GM19099 (cell line): ENCODE results near the gene GPA33.

Experiments used
- POLR2A ChIP-seq: IDR thresholded peaks from 3 replicates; pipeline ENCODE4 v1.6.1; 2011; ENCODE audit warnings: low read depth; ENCODE audit not compliant: insufficient read length; ENCODE audit errors: extremely low read depth

Gene GPA33, protein sequence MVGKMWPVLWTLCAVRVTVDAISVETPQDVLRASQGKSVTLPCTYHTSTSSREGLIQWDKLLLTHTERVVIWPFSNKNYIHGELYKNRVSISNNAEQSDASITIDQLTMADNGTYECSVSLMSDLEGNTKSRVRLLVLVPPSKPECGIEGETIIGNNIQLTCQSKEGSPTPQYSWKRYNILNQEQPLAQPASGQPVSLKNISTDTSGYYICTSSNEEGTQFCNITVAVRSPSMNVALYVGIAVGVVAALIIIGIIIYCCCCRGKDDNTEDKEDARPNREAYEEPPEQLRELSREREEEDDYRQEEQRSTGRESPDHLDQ

DNA sequence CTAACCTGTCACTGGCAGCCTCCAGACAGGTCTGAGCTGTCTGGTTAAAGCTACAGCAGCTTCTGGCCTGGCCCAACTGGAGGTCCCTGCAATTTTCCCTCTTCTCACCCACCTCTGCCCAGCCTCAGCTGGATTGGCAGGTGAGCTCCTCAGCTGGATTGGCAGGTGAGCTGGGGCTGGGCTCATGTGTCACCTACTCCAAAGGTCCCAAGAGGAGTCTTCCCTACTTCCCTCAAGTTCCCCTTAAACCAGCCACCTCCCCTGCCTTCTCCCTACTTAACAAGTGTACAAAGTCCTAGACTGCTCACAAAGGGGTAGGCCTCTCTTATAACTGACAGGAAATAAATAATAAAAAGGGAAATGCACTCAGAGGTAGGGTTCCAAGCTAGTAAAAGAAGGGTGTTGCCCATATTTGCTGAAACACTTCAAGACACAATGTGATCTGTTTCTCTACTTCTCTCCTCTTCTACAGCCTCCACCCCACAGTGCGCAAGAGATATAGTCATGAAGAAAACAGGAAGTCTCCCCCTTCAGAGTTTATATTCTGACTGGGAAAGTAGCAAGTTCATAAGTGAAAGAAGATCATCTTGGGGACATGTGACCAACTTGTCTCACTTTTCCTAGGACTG is at the start of gene GPA33:
Gene GPA33, minus strand, starts transcription at position 64 of the 629 bp plus-strand sequence. CDS start 90 bp downstream, outside the sequence.
- no peak for TF ChIP-seq POLR2A

DNA sequence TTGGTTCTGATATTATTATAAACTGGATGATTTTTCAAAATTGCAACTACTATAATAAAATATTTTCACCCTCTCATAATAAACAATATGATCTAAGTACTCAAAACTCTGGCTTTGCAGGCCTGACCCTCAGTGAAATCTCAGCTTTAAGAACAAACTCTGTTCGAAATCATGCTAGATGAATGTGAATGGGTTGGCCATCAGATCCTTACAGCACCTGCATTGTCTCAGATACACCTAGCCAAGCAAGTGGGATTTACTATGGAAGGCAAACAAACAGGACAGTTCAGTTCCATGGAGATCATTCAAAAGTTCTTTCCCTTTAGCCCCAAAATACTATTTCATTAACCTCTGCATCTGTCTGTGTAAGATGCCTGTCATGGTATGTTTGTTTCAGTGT is 48.5 kb upstream of the GPA33 start:
- TF ChIP-seq POLR2A = no peak

DNA sequence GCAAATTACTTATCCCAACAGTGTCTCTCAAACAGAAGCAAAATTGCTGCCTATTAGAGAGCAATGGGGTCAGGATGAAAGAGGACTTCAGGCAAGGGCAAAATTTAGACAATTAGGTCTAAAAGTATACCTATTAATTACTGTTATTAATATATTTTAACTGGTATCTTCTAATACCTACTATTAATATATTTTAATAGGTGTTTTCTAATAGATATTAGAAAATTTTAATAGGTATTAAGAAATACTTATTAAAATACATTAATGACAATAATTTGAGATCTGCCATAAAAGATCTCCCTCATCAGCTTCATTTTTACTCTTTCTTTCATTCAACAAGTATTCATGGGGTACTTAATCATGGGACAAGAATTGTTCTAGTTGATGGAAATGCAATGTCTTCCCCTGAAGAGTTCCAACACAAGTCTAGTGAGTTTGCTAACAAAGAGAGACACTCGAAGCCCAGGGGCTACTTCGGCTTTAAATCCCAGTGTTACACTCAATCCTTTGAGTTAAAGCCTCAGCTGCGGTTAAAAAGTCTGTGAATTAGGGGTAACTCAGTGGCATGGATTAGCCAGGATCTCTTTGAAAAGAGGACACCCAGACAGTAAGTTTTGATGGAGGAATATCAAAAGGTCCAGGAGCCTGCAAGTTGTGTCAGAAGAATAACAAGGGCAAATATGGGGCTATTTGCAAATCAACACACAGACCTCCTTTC is 47.8 kb upstream of the GPA33 start:
- TF ChIP-seq POLR2A = no peak

DNA sequence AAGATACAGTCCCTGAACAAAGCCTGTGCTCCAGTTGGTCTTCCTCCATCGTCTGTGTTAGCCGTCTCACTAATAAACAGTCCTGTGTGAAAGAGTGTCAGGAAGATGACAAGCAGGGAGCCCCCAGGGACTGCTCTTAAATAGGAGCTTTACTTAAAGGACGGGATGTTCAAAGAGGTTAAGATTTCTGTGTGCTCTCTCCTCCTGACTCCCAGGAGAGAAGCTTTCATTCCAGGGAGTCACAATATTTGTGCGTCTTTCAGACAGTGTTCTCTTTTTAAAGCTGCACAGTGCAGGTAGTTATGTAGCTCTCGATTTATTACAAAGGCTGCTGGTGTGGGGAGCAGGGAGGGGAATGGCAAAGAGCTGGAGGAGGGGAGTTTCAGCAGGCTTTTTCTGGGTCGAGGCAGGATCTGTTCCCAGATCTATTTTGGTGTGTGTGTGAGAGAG is 47.2 kb upstream of the GPA33 start:
- TF ChIP-seq POLR2A = no peak

DNA sequence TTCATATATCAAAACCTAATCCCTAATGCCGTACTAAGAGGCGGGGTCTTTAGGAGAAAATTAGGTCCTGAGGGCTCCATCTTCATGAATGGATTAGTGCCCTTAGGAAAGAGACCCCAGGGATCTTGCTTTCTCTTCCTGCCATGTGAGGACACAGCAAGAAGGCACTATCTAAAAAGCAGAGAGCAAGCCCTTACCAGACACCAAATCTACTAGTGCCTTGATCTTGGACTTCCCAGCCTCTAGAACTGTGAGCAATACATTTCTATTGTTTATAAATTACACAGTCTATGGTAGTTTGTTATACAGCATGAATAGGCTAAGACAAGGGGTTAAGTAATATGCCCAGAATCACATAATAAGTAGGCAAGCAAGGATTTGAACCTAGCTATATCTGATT is 46.6 kb upstream of the GPA33 start:
- TF ChIP-seq POLR2A = no peak

DNA sequence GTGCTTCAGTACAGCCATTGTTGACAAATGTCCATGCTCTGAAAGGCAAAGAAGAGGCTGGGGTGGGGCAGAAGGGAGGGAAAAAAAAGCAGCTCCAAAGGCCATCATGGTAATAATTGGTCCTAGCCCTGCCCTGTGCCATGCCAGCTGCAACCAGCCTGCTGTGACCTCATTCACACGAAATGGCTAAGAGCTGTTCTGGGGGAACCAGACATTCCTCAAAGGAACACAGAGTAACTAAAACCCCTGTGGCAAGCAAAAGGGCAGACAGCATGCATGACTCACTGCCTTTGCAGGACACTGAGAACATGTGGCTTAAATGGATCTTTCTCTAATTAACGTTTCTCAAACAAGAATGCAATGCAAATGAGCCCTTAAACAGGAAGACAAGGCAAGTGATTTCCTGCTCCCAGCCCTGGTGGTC is 46.0 kb upstream of the GPA33 start:
- TF ChIP-seq POLR2A = no peak

DNA sequence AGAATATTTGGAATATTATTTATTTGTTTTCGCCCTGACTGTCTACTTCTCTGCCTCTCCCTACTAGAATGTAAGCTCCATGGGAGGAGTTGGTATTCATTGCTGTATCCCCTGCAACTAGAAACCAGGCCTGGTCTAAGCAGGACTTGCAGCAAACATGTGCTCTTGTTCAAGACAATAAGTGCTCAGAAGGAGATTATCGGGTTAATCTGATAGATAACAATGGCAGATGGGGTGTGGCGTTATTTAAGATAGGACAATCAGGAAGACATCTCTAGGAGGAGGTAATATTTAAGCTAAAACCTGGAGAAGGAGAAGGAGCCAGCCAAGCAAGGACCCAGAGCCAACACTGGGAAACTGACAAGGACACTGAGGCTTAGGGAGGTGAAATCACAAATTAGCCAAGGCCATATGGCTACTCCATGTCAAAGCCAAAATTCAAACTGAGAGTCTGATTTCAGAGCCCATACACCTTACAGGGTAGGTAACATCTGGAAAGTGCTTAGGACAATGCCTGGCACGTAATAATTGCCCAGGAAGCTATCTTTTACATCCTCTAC is 45.2 kb upstream of the GPA33 start:
- TF ChIP-seq POLR2A = no peak

DNA sequence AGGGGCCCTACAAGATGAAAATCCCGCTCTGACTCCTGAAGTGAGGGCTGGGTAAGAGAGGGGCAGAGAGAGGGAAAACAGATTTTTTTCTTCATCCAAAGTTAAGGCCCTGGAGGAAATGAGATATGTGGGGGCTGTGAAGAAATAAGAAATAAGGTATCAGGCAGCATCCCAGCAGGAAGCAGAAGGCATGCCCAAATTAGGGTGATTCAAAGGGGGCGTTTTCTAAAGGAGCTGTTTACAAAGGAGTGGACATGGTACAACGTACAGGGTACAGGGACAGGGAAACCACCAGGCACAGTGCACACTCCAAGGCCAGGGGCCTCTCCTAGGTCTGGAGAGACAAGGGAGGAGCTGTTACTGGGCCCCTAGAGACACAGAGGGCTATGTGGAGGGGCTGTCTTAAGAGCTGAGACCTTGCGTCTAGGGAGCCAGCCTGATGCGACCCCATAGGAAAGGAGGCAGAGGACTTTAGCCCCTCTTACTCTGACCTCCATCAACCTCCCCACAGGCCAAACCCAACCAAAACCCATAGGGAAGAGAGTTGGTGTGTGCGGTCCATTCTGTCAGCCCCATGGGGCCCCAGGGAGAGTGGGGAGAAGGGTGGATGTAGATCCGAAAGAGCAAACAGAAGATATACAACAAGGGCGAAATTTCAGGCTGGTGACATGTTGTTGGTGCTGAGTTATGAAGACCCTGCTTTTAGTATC is 42.3 kb upstream of the GPA33 start:
- TF ChIP-seq POLR2A = no peak

DNA sequence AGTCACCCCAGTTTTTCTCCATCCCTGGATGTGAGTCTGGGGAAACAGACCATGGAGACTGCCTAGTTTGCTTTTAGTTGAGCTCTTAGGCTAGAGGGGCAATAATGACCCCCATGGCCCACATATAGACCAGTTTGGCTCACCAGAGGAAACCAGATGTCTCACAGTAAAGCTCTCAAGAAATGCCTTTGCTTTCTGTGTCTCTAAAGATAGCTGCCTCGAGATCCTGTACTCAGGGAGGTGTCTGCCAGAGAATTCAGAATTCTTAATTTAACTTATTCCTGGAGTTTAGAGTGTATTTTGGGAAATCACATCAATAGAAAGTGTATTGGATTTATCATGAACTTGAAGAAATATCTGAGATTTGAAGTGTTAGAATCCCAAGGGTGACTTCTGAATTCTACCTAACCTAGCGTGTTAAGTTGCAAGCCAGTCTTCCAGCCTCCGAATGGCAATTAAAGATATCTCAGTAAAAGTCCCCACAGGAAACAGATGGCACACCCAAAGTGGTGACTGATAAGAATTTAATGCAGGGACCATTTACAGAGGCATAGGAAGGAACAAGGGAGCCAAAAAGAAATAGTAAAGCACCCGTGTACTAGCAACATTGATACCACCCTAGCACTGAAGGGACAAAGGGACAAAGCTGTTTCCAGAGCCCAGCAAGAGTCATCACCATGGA is 40.8 kb upstream of the GPA33 start:
- no peak for TF ChIP-seq POLR2A

DNA sequence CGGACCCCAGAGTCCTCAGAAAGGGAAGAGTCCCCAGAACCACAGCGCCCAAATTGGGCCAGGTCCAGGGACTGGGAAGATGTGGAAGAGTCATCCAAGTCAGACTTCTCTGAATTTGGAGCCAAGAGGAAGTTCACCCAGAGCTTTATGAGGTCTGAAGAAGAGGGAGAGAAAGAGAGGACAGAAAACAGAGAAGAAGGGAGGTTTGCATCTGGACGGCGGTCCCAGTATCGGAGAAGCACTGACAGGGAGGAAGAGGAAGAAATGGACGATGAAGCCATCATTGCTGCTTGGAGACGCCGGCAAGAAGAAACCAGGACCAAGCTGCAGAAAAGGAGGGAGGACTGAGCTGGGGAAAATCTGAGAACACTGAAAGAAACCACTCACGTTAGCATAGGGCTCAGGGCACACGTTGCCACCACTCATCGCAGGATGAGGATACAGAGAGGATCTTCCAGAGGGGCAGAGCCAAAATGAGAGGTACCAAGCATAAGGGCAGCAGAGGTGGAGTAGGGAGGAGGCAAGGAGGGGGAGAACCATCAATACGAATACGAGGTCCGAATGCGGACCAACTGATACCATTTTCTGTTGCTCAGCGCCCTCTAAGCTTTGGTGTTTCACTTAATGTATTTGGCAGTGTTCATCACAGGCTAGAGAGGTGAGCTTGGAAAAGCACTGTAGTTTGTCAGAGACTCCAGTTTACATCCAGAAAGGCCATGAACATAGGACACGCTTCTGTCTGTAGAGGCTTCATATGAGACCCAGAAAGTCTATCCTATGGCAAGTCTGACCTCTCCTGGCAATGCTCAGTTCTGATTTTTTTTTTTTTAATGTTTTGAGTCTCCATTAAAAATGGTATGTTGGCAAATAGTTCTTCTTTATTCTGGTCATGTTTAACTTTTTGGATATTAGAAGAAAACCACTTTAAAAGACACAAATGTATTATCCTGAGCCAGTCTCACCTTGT is 38.4 kb upstream of the GPA33 start:
- TF ChIP-seq POLR2A = no peak

DNA sequence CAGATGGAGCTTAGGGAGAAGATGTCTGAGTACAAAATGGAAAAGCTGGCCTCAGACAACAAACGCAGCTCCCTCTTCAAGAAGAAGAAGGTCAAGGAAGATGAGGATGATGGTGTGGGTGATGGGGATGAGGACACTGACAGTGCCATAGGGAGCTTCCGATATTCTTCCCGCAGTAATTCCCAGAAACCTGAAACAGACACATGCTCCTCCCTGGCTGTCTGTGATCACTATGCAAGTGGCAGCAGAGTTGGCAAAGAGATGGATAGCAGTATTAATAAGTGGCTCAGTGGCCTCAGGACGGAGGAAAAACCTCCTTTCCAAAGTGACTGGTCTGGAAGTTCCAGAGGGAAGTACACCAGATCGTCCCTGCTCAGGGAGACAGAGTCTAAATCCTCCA is 37.5 kb upstream of the GPA33 start:
- no peak for TF ChIP-seq POLR2A

DNA sequence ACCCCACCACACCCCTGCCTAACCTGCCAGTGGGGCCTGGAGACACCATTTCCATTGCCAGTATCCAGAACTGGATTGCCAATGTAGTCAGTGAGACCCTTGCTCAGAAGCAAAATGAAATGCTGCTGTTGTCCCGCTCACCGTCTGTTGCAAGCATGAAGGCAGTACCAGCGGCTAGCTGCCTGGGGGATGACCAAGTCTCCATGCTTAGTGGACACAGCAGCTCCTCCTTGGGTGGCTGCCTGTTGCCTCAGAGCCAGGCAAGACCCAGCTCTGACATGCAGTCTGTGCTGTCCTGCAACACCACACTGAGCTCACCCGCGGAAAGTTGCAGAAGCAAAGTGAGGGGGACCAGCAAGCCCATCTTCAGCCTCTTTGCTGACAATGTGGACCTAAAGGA is 37.1 kb upstream of the GPA33 start:
- no peak for TF ChIP-seq POLR2A

DNA sequence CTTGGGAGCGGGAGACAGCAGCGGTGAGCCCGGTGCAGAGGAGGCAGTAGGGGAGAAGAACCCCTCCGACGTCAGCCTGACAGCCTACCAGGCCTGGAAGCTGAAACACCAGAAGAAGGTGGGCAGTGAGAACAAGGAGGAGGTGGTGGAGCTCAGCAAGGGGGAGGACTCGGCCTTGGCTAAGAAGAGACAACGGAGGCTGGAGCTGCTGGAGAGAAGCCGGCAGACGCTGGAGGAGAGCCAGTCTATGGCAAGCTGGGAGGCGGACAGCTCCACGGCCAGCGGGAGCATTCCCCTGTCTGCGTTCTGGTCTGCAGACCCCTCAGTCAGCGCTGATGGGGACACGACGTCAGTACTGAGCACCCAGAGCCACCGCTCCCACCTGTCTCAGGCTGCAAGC is 36.6 kb upstream of the GPA33 start:
- no peak for TF ChIP-seq POLR2A
